22Rv1 (cell line): ENCODE data around the gene LGALS9.
"Not testable (repeated sequence)": the region's sequence is repeated elsewhere in the genome, so short reads cannot be mapped to it uniquely, and the experiment has no call there.

ENCODE experiments used
- ZFX ChIP-seq: fragments of 450-650 bp; IDR thresholded peaks from 2 replicates; pipeline ENCODE4 v1.6.1; 2017; ENCODE audit warnings: antibody characterized with exemption, borderline replicate concordance
- TF ChIP-seq, protein P1 (sequence below): fragments of 450-650 bp; IDR thresholded peaks from 2 replicates; pipeline ENCODE4 v1.5.1; 2017; ENCODE audit warnings: mild to moderate bottlenecking

DNA sequence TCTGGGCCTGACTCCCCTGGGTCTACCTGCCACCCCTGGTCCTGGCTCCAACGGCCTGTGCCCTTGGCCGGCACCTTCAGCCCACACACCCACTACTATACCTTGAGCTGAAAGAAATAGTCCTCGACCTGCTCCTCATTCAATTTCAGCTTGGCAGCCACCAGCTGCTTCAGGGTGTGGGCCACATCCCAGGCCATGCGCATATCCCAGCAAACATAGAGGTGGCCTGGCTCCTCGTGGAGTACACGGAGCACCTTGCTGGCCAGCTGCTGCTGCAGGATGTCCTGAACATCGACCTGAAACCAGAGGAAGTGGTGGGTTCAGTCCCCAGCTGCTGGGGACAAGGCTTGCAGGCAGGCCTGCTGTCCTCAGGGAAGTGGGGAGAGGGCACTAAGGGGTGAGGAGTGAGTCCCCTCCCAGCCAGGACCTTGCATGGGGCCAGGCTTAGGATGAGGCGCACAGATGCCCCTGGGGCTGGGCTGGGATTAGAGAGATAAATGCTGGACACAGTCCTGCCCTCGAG, 22.5 kb downstream of the LGALS9 start:
- TF ChIP-seq, protein P1, sequence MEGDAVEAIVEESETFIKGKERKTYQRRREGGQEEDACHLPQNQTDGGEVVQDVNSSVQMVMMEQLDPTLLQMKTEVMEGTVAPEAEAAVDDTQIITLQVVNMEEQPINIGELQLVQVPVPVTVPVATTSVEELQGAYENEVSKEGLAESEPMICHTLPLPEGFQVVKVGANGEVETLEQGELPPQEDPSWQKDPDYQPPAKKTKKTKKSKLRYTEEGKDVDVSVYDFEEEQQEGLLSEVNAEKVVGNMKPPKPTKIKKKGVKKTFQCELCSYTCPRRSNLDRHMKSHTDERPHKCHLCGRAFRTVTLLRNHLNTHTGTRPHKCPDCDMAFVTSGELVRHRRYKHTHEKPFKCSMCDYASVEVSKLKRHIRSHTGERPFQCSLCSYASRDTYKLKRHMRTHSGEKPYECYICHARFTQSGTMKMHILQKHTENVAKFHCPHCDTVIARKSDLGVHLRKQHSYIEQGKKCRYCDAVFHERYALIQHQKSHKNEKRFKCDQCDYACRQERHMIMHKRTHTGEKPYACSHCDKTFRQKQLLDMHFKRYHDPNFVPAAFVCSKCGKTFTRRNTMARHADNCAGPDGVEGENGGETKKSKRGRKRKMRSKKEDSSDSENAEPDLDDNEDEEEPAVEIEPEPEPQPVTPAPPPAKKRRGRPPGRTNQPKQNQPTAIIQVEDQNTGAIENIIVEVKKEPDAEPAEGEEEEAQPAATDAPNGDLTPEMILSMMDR = not testable (repeated sequence)
- not testable (repeated sequence) for TF ChIP-seq ZFX
